H1 (cell line): Measurements from ENCODE around the gene APOBEC2. TPM values are rescaled to one million over a fixed set of nuclear protein-coding genes. Genes with fewer than 3 reads are reported as not detected.

Source experiments
- CTCF ChIA-PET: fragments of 300-600 bp; sonication (Branson Sonifier 250); formaldehyde crosslinking; loops from one replicate; lab custom pipeline; 2021; ENCODE audit not compliant: partially characterized antibody; lab: Charles Lee
- POLR2A ChIA-PET: fragments of 300-600 bp; sonication (Branson Sonifier 250); formaldehyde crosslinking; loops from one replicate; lab custom pipeline; 2021; ENCODE audit warnings: inconsistent platforms; ENCODE audit not compliant: partially characterized antibody; lab: Charles Lee
- DNase-seq, 2 experiments: peaks; one replicate each; pipeline versions ENCODE4 v3.0.0 to v3.0.0-alpha.2; 2010 to 2022; ENCODE audit warnings: low spot score in 2 of 2, low read depth in 1 of 2, mixed read lengths in 1 of 2
- FAIRE-seq: peaks from 2 replicates; lab custom pipeline; 2011; peaks lifted over from hg19 to GRCh38; lab: Jason Lieb, UNC
- H2AFZ ChIP-seq: 2 replicates; pipeline ENCODE4 v1.8.1; 2012; ENCODE audit warnings: low read length, inconsistent platforms
- H2AK5ac ChIP-seq: 2 replicates; pipeline ENCODE4 v1.6.1; 2013; ENCODE audit warnings: low read depth, low read length
- H2BK120ac ChIP-seq: replicated peaks from 2 replicates; pipeline ENCODE3; 2013; ENCODE audit warnings: low read depth, low read length, inconsistent platforms
- H2BK12ac ChIP-seq: 2 replicates; pipeline ENCODE4 v1.6.1; 2013; ENCODE audit warnings: low read depth, low read length
- H2BK15ac ChIP-seq: 2 replicates; pipeline ENCODE4 v1.6.1; 2013; ENCODE audit warnings: low read length
- H2BK20ac ChIP-seq: 2 replicates; pipeline ENCODE4 v1.6.1; 2013; ENCODE audit warnings: low read length
- H2BK5ac ChIP-seq: 2 replicates; pipeline ENCODE4 v1.6.1; 2013; ENCODE audit warnings: low read depth, low read length
- H3K14ac ChIP-seq: 2 replicates; pipeline ENCODE4 v1.6.1; 2013; ENCODE audit warnings: inconsistent platforms; ENCODE audit not compliant: insufficient read length
- H3K18ac ChIP-seq: 2 replicates; pipeline ENCODE4 v1.6.1; 2013; ENCODE audit warnings: low read length; ENCODE audit errors: extremely low read depth
- H3K23ac ChIP-seq: 2 replicates; pipeline ENCODE4 v1.6.1; 2013; ENCODE audit warnings: inconsistent platforms; ENCODE audit not compliant: insufficient read length
- H3K23me2 ChIP-seq: 2 replicates; pipeline ENCODE4 v1.6.1; 2013; ENCODE audit warnings: low read depth, low read length
- H3K27ac ChIP-seq: 2 replicates; pipeline ENCODE4 v1.6.1; 2011; ENCODE audit warnings: low read depth, low read length, inconsistent platforms
- H3K27me3 ChIP-seq, 4 experiments: replicated peaks in 1 of 4; 1 replicate in 1 of 4; 2 replicates in 3 of 4; pipeline versions ENCODE4 v1.6.1 to v1.8.1; 2011 to 2013; ENCODE audit warnings: low read length in 3 of 4, mild to moderate bottlenecking in 3 of 4, inconsistent platforms in 2 of 4, mixed read lengths in 2 of 4, moderate library complexity in 1 of 4; ENCODE audit not compliant: control insufficient read depth in 3 of 4, insufficient read depth in 3 of 4; ENCODE audit errors: extremely low read depth in 1 of 4
- H3K36me3 ChIP-seq, 4 experiments: 2 replicates each; pipeline versions ENCODE4 v1.6.1 to v1.8.1; 2011 to 2013; ENCODE audit warnings: mild to moderate bottlenecking in 4 of 4, low read length in 3 of 4, moderate library complexity in 2 of 4, control low read depth in 1 of 4, inconsistent platforms in 1 of 4; ENCODE audit not compliant: insufficient read depth in 4 of 4, control insufficient read depth in 2 of 4
- H3K4ac ChIP-seq: replicated peaks from 2 replicates; pipeline ENCODE3; 2013; ENCODE audit warnings: low read length, low read depth, mixed read lengths, inconsistent platforms; ENCODE audit not compliant: insufficient read length
- H3K4me1 ChIP-seq, 4 experiments: replicated peaks in 1 of 4; 1 replicate in 1 of 4; 2 replicates in 3 of 4; pipeline versions ENCODE4 v1.6.1 to v1.8.1; 2011 to 2013; ENCODE audit warnings: low read length in 3 of 4, inconsistent platforms in 2 of 4, mixed read lengths in 1 of 4; ENCODE audit not compliant: insufficient read depth in 4 of 4, control insufficient read depth in 3 of 4
- H3K4me2 ChIP-seq, 2 experiments: 2 replicates each; pipeline versions ENCODE4 v1.6.1 to v1.8.1; 2011 to 2013; ENCODE audit warnings: low read depth in 2 of 2, low read length in 2 of 2, control low read depth in 1 of 2, inconsistent platforms in 1 of 2, mild to moderate bottlenecking in 1 of 2; ENCODE audit not compliant: insufficient read depth in 1 of 2
- H3K4me3 ChIP-seq, 4 experiments: fragments of 200-600, 300-600 bp in 1 of 4; sonication (generic), shearing (Covaris generic), sonication (Bioruptor Twin) in 1 of 4; 2 replicates each; pipeline versions ENCODE4 v1.5.1 to v1.8.1; 2011 to 2016; ENCODE audit warnings: low read length in 4 of 4, low read depth in 3 of 4, control low read depth in 2 of 4, inconsistent platforms in 2 of 4, mild to moderate bottlenecking in 2 of 4, mixed read lengths in 1 of 4, moderate library complexity in 1 of 4; ENCODE audit not compliant: insufficient read depth in 2 of 4; ENCODE audit errors: extremely low read depth in 1 of 4
- H3K56ac ChIP-seq: replicated peaks from 2 replicates; pipeline ENCODE3; 2013; ENCODE audit warnings: low read depth, mild to moderate bottlenecking, mixed read lengths, low read length, inconsistent platforms; ENCODE audit not compliant: insufficient read length
- H3K79me1 ChIP-seq: 2 replicates; pipeline ENCODE4 v1.6.1; 2013; ENCODE audit warnings: low read depth, low read length, control low read depth
- H3K79me2 ChIP-seq, 2 experiments: 2 replicates each; pipeline versions ENCODE4 v1.6.1 to v1.8.1; 2012 to 2013; ENCODE audit warnings: low read length in 2 of 2, mild to moderate bottlenecking in 2 of 2, inconsistent platforms in 1 of 2; ENCODE audit not compliant: insufficient read depth in 2 of 2, control insufficient read depth in 1 of 2
- H3K9ac ChIP-seq, 4 experiments: replicated peaks in 1 of 4; 1 replicate in 1 of 4; 2 replicates in 3 of 4; pipeline versions ENCODE4 v1.6.1 to v1.8.1; 2011 to 2013; ENCODE audit warnings: low read depth in 3 of 4, low read length in 3 of 4, control low read depth in 2 of 4, mild to moderate bottlenecking in 2 of 4, moderate library complexity in 2 of 4, inconsistent platforms in 1 of 4; ENCODE audit errors: extremely low read depth in 1 of 4
- H3K9me3 ChIP-seq, 2 experiments: 2 replicates each; pipeline versions ENCODE4 v1.6.1 to v1.8.1; 2012 to 2013; ENCODE audit warnings: mild to moderate bottlenecking in 2 of 2, moderate library complexity in 2 of 2, control low read depth in 1 of 2, inconsistent platforms in 1 of 2, low read depth in 1 of 2, low read length in 1 of 2, mixed read lengths in 1 of 2; ENCODE audit not compliant: insufficient read depth in 2 of 2
- H4K20me1 ChIP-seq, 2 experiments: replicated peaks in 1 of 2; 2 replicates each; pipeline versions ENCODE3 to v1.8.1; 2011 to 2013; ENCODE audit warnings: inconsistent platforms in 2 of 2, low read length in 2 of 2, mild to moderate bottlenecking in 1 of 2; ENCODE audit not compliant: insufficient read depth in 2 of 2, control insufficient read depth in 1 of 2
- H4K5ac ChIP-seq: 2 replicates; pipeline ENCODE4 v1.6.1; 2013; ENCODE audit warnings: low read length, low read depth, mixed read lengths, inconsistent platforms; ENCODE audit not compliant: insufficient read length
- H4K8ac ChIP-seq: 2 replicates; pipeline ENCODE4 v1.8.0; 2013; ENCODE audit warnings: mild to moderate bottlenecking, moderate library complexity, low read length, inconsistent platforms; ENCODE audit not compliant: insufficient read depth; ENCODE audit errors: extremely low read depth
- H4K91ac ChIP-seq: replicated peaks from 2 replicates; pipeline ENCODE3; 2013; ENCODE audit warnings: low read length, mixed read lengths, inconsistent platforms; ENCODE audit not compliant: insufficient read length
- BACH1 ChIP-seq: IDR thresholded peaks from 2 replicates; pipeline ENCODE4 v1.6.1; 2012; ENCODE audit warnings: low read length, improper control_type of control experiment
- BCL11A ChIP-seq, 2 experiments: IDR thresholded peaks; one replicate each; pipeline ENCODE4 v1.6.1; 2011; ENCODE audit warnings: low read depth in 2 of 2, low read length in 2 of 2, mild to moderate bottlenecking in 2 of 2
- BRCA1 ChIP-seq: IDR thresholded peaks from 2 replicates; pipeline ENCODE4 v1.6.1; 2012; ENCODE audit warnings: low read depth, low read length, improper control_type of control experiment
- CREB1 ChIP-seq: IDR thresholded peaks from 2 replicates; pipeline ENCODE4 v1.6.1; 2012; ENCODE audit warnings: inconsistent platforms
- CTBP2 ChIP-seq: IDR thresholded peaks from 2 replicates; pipeline ENCODE4 v1.7.0; 2011; ENCODE audit warnings: borderline replicate concordance, mild to moderate bottlenecking, moderate library complexity, mixed read lengths, low read length; ENCODE audit not compliant: insufficient read depth, insufficient read length
- EGR1 ChIP-seq: IDR thresholded peaks from 2 replicates; pipeline ENCODE4 v1.6.1; 2011; ENCODE audit warnings: low read depth, low read length, borderline replicate concordance
- HDAC2 ChIP-seq, 2 experiments: fragments of 300-600 bp in 1 of 2; sonication (generic) in 1 of 2; IDR thresholded peaks; 2 replicates each; pipeline ENCODE4 v1.6.1; 2011 to 2012; ENCODE audit warnings: low read depth in 2 of 2, low read length in 2 of 2, mild to moderate bottlenecking in 2 of 2, moderate library complexity in 2 of 2, borderline replicate concordance in 1 of 2, inconsistent platforms in 1 of 2
- HDAC6 ChIP-seq: IDR thresholded peaks from one replicate; pipeline ENCODE4 v1.7.1; 2012; ENCODE audit warnings: low read depth, mild to moderate bottlenecking, inconsistent platforms, low read length, moderate library complexity
- SP2 ChIP-seq: IDR thresholded peaks from 2 replicates; pipeline ENCODE4 v1.6.1; 2012; ENCODE audit warnings: mild to moderate bottlenecking, low read length, inconsistent platforms
- SUZ12 ChIP-seq: fragments of 200-600 bp; sonication (generic); IDR thresholded peaks from 2 replicates; pipeline ENCODE4 v1.6.1; 2012; ENCODE audit warnings: mild to moderate bottlenecking, inconsistent platforms, low read length, moderate library complexity, mixed read lengths
- TAF7 ChIP-seq: optimal IDR thresholded peaks from 2 replicates; pipeline ENCODE3; 2011; ENCODE audit warnings: low read depth, mild to moderate bottlenecking, inconsistent platforms, low read length, moderate library complexity, borderline replicate concordance
- YY1 ChIP-seq: IDR thresholded peaks from 2 replicates; pipeline ENCODE4 v1.6.1; 2011; ENCODE audit warnings: low read depth, mild to moderate bottlenecking, low read length
- WGBS, 2 experiments: shearing (Covaris generic) in 1 of 2; methylation state at CpG; one replicate each; pipeline versions ENCODE4 v1.1.6 to v1.1.7; 2013 to 2015; ENCODE audit warnings: low lambda C conversion rate in 2 of 2, mixed read lengths in 2 of 2, inconsistent platforms in 1 of 2, low coverage in 1 of 2, missing lambda C conversion rate in 1 of 2; ENCODE audit not compliant: insufficient replicate concordance in 2 of 2, insufficient coverage in 1 of 2, insufficient read length in 1 of 2; ENCODE audit errors: extremely low coverage in 1 of 2, missing lambda C conversion rate in 1 of 2; 5-methylcytosine and 5-hydroxymethylcytosine counted together
- polyA plus RNA-seq, 7 experiments: library from polyadenylated mRNA; depleted of rRNA in 3 of 7; stranded (reverse) in 5 of 7; unstranded in 2 of 7; fragments of >200 nt in 5 of 7; fragments of 200-250 nt in 2 of 7; gene quantifications; 1 replicate in 5 of 7; 2 replicates in 1 of 7; 4 replicates in 1 of 7; pipeline versions ENCODE4 v1.2.1 to v1.2.3, GENCODE V29; 2011 to 2013; ENCODE audit warnings: missing spikeins in 2 of 7, mixed read lengths in 2 of 7
- total RNA-seq: library from RNA; stranded (reverse); fragmentation: NEBNext Ultra II Directional; extraction: Animal tissue kit (Norgen Biotek cat#: 25700); gene quantifications from 2 replicates; pipeline ENCODE4 v1.2.1, GENCODE V29; 2021

APOBEC2 gene
- total and polyA plus RNA-seq, 2 of the 8 experiments (the other 6 are each of a cell fraction or from before 2014, with no cell fraction given), result not detected

GRCh38 chr6:41040101-41040939 is 12.7 kb upstream of the APOBEC2 start:
- H3K4ac ChIP-seq, result no peak overlapping the region
- H4K20me1 ChIP-seq, result no peaks in the 10 kb centered on the region
- H3K23me2 ChIP-seq, result no peaks in the 10 kb centered on the region
- H3K56ac ChIP-seq, result no peak overlapping the region
- H3K14ac ChIP-seq, result no peak overlapping the region
- no peak overlapping the region for H3K23ac ChIP-seq
- DNase-seq (no peak), FAIRE-seq (no peak)
- H2BK12ac ChIP-seq, result no peak overlapping the region
- no peak overlapping the region for H2BK20ac ChIP-seq
- ChIA-PET CTCF (interaction anchor here (0.8 to 6.0 kb wide), 38 partner anchors 8 to 467 kb away, joined by 3 to 80 read pairs (median 4); partner anchors contain the start of gene APOBEC2), POLR2A (interaction anchor here (1.3 to 1.6 kb wide), 2 partner anchors 12 to 43 kb away, joined by 3 to 5 read pairs; no protein-coding TSS in a partner anchor)
- H4K5ac ChIP-seq, result no peak overlapping the region
- H3K4me3 ChIP-seq, result no peak overlapping the region
- no peaks in the 10 kb centered on the region for H3K79me1 ChIP-seq
- no peak overlapping the region; a peak in 1 of 7 replicates for H3K9ac ChIP-seq
- WGBS, 2 experiments, result 85% methylated on average over 6 of the region's 6 CpGs; no CpG with 5 or more reads in 1 of the 2 experiments
- H3K27me3 ChIP-seq, result no peaks in the 10 kb centered on the region
- no peak overlapping the region for H2AFZ ChIP-seq
- H3K27ac ChIP-seq, result no peak overlapping the region
- no peak overlapping the region for H2BK15ac ChIP-seq
- no peak overlapping the region for H3K4me2 ChIP-seq
- H4K91ac ChIP-seq, result no peak overlapping the region
- H3K79me2 ChIP-seq, result no peaks in the 10 kb centered on the region
- no peak overlapping the region for H2BK120ac ChIP-seq
- H4K8ac ChIP-seq, result no peak overlapping the region; the same call in 1 of the 2 replicates
- no peak overlapping the region for H2AK5ac ChIP-seq
- H3K9me3 ChIP-seq, result no peaks in the 10 kb centered on the region
- peaks cover 0 to 4% (median 3%) of the 10 kb centered on the region in 4 experiments; a peak in 6 of 7 replicates for H3K4me1 ChIP-seq
- no peak overlapping the region for H2BK5ac ChIP-seq
- no peak overlapping the region for H3K18ac ChIP-seq
- no peaks in the 10 kb centered on the region for H3K36me3 ChIP-seq
- TF ChIP-seq SUZ12, result no peak
- TF ChIP-seq TAF7, result no peak
- TF ChIP-seq HDAC6, result no peak
- no peak for TF ChIP-seq BCL11A (IDR thresholded peaks at IDR 0.05; ENCODE audit: low read depth in 2 of 2, low read length in 2 of 2)
- TF ChIP-seq SP2, result no peak
- TF ChIP-seq BACH1, result no peak
- TF ChIP-seq BRCA1, result no peak
- TF ChIP-seq CTBP2, result no peak
- no peak for TF ChIP-seq HDAC2 (IDR thresholded peaks at IDR 0.05; ENCODE audit: borderline replicate concordance in 1 of 2, low read depth in 2 of 2, low read length in 2 of 2)
- TF ChIP-seq CREB1, result no peak
- no peak for TF ChIP-seq YY1
- no peak for TF ChIP-seq EGR1
